Adipocyte (in vitro differentiated cells): ENCODE results near the gene PCNX2.
A peak's percentile ranks its signal among the peaks of the same experiment; 100 is the strongest.

Experiments used
- DNase-seq: peaks from one replicate; pipeline ENCODE4 v3.0.0-alpha.2; 2015; ENCODE audit warnings: low read depth
- H3K27me3 ChIP-seq: replicated peaks from 2 replicates; pipeline ENCODE4 v1.7.0; 2013; ENCODE audit warnings: mild to moderate bottlenecking, low read length, moderate library complexity; ENCODE audit not compliant: control insufficient read depth, insufficient read depth
- H3K36me3 ChIP-seq: 2 replicates; pipeline ENCODE4 v1.7.0; 2013; ENCODE audit warnings: low read length, mild to moderate bottlenecking, moderate library complexity; ENCODE audit not compliant: control insufficient read depth, insufficient read depth, severe bottlenecking
- H3K4me1 ChIP-seq: 2 replicates; pipeline ENCODE4 v1.7.0; 2013; ENCODE audit warnings: mild to moderate bottlenecking, low read length, moderate library complexity; ENCODE audit not compliant: control insufficient read depth, insufficient read depth
- H3K4me3 ChIP-seq: 2 replicates; pipeline ENCODE4 v1.7.0; 2013; ENCODE audit warnings: mild to moderate bottlenecking, low read length, moderate library complexity
- H3K9ac ChIP-seq: 2 replicates; pipeline ENCODE4 v1.7.0; 2013; ENCODE audit warnings: mild to moderate bottlenecking, low read length, moderate library complexity
- H3K9me3 ChIP-seq: 2 replicates; pipeline ENCODE4 v1.7.0; 2013; ENCODE audit warnings: mild to moderate bottlenecking, low read length, moderate library complexity; ENCODE audit not compliant: control insufficient read depth

Gene PCNX2

DNA sequence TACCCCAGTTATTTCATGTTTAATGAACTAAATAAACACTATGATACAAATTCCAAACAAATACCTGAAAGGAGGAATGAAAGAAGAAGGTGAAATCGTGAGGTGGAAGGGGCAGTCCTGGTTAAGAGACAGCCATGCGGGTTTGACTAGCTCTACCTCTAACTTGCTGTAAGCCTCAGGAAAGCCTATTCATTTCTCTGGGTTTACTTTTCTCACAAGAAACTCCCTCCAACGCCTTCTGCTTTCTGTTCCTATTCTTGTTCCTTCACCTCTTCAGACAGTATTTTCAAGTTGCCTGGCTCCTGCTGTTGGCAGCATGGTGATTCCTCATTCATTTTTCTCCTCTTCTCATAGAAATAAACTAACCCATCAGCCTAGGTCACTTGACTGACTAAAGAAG, 252.7 kb downstream of the PCNX2 start:
- no peak for DNase-seq
- Histone ChIP-seq H3K27me3 (no peaks in the 10 kb centered on the region), H3K4me1 (peaks cover 3% of the 10 kb centered on the region), H3K9me3 (no peaks in the 10 kb centered on the region), H3K36me3 (no peaks in the 10 kb centered on the region), H3K4me3 (no peak overlapping the region), H3K9ac (no peak overlapping the region)

DNA sequence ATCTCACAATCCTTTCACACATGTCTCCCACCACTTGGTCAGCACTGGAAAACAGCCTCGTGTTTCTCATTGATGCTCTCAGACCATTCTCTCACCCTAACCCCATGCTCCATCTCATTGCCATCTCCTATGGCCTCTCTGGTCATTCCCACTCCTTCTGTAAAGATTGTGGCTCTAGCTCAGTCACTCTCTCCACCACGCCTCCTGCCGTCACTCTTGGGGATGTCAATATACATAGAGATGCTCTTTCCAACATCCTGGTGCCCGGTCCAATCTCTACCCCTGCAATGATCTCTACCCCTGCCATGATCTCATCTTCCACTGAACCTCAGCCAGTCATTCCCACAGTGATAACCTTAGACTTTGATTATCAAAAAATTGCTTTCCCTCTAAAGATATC, 255.0 kb downstream of the PCNX2 start:
- Histone ChIP-seq H3K9me3 (no peaks in the 10 kb centered on the region), H3K36me3 (no peaks in the 10 kb centered on the region), H3K4me3 (no peak overlapping the region), H3K27me3 (no peaks in the 10 kb centered on the region), H3K4me1 (peaks cover 3% of the 10 kb centered on the region), H3K9ac (no peak overlapping the region)
- no peak for DNase-seq

DNA sequence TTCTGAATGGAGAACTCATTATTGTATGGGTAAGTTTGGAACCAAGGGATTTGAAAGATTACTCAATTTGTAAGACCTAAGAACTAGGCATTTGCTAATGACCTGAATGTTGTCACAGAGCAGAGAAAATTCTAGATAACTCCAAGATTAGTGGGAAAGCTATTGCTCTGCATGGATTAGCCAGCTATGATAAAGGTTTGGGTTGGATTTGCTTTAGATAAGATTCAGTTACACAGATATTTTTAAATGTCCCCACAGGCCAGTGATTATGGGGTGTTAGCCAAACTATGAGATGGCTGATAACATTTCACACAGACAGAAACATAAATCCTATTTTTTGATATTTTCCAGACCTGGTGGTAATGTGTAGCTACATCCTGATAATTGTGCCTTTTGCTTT, 256.9 kb downstream of the PCNX2 start:
- DNase-seq = no peak
- peaks cover 8% of the 10 kb centered on the region for H3K4me1 ChIP-seq
- H3K9ac ChIP-seq = no peak overlapping the region
- H3K4me3 ChIP-seq = no peak overlapping the region
- no peaks in the 10 kb centered on the region for H3K36me3 ChIP-seq
- no peaks in the 10 kb centered on the region for H3K9me3 ChIP-seq
- no peaks in the 10 kb centered on the region for H3K27me3 ChIP-seq

DNA sequence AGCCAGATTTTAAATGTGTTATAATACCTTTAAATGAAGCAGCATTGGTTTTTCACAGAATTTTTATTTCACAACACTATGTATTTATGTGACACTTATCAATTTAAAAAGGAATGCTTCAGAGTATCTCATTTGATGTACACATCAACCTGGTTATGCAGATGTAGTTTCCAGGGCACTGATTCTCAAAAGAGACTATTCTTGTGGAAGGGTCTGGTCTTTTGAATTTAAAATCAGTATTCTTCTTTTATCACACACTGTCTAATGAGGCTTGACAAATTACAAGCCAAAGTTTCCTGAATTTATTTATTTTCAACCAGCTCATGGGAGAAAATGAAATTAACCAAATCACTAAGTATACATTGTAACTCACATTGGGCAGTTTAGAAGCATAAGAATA, 257.7 kb downstream of the PCNX2 start:
- Histone ChIP-seq H3K9me3 (no peaks in the 10 kb centered on the region), H3K9ac (no peak overlapping the region), H3K27me3 (no peaks in the 10 kb centered on the region), H3K4me3 (no peak overlapping the region), H3K36me3 (no peaks in the 10 kb centered on the region), H3K4me1 (peaks cover 16% of the 10 kb centered on the region)
- no peak for DNase-seq

DNA sequence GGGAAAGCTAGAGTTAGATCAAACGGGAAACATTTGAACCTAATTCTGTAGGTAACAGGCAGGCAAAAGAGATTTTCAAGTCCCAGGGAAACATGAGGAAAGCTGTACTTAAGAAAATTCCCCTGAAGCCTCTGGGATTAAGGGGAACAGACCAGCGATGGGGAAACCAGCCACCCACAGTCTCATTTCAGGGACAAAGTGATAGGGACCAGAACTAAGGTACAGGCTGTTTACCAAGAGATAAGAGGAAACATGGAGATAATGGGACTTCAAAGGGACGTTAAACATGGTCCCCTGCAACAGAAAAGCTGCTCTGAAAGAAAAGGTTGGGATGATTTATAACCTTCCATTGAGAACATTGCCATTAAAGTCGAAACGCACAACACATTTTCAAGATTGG, 260.7 kb downstream of the PCNX2 start:
- H3K9ac ChIP-seq = no peak overlapping the region
- H3K27me3 ChIP-seq = no peaks in the 10 kb centered on the region
- peaks cover 21% of the 10 kb centered on the region for H3K4me1 ChIP-seq
- no peaks in the 10 kb centered on the region for H3K9me3 ChIP-seq
- H3K4me3 ChIP-seq = no peak overlapping the region
- DNase-seq = no peak
- H3K36me3 ChIP-seq = no peaks in the 10 kb centered on the region

DNA sequence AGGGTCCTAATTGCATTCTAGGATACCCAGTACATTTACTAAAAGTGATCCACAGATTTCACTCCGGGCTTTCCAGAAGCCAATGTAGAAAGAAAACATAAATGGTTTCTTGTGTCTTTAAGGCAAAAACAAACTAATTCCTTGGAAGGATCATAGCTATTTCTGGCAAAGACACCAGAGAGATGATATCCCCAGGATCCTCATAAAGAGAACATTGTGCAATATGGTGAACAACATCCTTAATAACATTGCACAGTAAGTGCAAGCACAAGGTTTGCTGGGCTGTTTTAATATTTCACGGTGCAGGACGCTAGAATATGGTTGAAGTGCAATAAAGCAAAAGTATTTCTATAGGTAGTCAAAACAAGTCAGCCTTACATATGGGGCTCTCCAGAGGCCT, 262.2 kb downstream of the PCNX2 start:
- Histone ChIP-seq H3K9ac (no peak overlapping the region), H3K36me3 (no peaks in the 10 kb centered on the region), H3K4me1 (peaks cover 18% of the 10 kb centered on the region), H3K9me3 (no peaks in the 10 kb centered on the region), H3K4me3 (peak overlapping the region; percentile 19), H3K27me3 (no peaks in the 10 kb centered on the region)
- DNase-seq = peak; percentile 61

GRCh38 chr1:233032916-233033315, 262.6 kb downstream of the PCNX2 start:
- H3K36me3 ChIP-seq = no peaks in the 10 kb centered on the region
- no peak overlapping the region for H3K9ac ChIP-seq
- peak overlapping the region; percentile 19 for H3K4me3 ChIP-seq
- H3K4me1 ChIP-seq = peaks cover 18% of the 10 kb centered on the region
- H3K9me3 ChIP-seq = no peaks in the 10 kb centered on the region
- no peaks in the 10 kb centered on the region for H3K27me3 ChIP-seq
- no peak for DNase-seq

DNA sequence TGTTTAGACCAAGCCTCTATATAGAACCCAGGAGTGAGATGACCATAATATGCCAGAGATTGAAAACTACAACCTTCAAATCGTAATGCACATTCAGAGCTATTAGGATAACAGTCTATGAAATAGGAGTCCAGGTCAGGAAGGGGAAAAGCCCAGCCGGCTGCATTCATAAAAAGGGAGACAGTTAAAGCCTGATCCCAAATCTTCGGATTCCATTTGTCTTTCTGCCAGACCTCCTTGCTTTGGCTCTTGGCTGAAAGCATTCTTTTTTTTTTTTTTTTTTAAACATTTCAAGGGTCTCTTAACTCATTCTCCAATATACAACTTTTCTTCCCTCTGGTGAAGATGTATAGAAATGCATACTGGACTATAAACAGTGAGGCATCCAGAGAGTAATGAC, 264.0 kb downstream of the PCNX2 start:
- H3K9ac ChIP-seq = no peak overlapping the region
- H3K27me3 ChIP-seq = no peaks in the 10 kb centered on the region
- peaks cover 18% of the 10 kb centered on the region for H3K4me1 ChIP-seq
- H3K9me3 ChIP-seq = no peaks in the 10 kb centered on the region
- H3K4me3 ChIP-seq = no peak overlapping the region
- DNase-seq = no peak
- H3K36me3 ChIP-seq = no peaks in the 10 kb centered on the region

DNA sequence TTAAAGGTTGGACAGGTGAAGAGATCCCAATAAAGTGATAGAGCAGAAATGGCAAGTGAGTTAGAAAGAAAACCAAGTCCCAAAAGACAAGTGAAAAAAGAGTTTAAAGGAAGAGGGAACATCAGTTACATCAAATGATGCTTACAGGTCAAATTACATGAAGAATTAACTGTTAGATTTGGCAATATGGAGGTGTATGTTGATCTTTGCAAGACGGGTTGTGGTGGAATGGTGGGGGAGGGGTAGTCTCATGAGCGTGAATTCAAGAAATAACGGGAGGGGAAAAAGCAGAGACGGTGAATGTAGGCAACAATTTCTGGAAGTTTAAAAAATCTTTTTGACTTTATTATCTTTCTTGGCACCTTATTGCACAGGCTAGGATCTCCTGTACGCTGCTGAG, 268.5 kb downstream of the PCNX2 start:
- peaks cover 5% of the 10 kb centered on the region for H3K36me3 ChIP-seq
- no peaks in the 10 kb centered on the region for H3K27me3 ChIP-seq
- no peaks in the 10 kb centered on the region for H3K4me1 ChIP-seq
- no peak overlapping the region for H3K4me3 ChIP-seq
- no peak overlapping the region for H3K9ac ChIP-seq
- no peak for DNase-seq
- no peaks in the 10 kb centered on the region for H3K9me3 ChIP-seq

DNA sequence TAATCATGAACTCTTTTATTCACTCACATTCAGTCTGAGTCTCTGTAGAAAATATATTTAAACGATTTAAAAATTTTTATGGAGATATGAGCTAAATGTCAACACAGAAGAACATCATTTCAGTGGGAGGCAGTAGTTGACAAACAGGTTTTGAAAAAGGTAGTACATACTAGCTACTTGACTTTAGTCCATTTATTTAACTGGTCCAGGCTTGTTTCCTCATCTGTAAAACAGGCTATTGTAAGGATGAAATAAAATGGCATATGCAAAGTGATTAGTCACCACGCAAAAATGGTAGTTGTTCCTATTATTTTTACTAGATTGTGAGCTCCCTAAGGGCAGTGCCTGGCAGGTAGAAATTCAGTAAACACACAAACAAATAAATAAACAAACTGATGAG, 270.0 kb downstream of the PCNX2 start:
- Histone ChIP-seq H3K36me3 (peaks cover 5% of the 10 kb centered on the region), H3K27me3 (no peaks in the 10 kb centered on the region), H3K9ac (no peak overlapping the region), H3K9me3 (no peaks in the 10 kb centered on the region), H3K4me1 (peaks cover 5% of the 10 kb centered on the region), H3K4me3 (no peak overlapping the region)
- DNase-seq = no peak

GRCh38 chr1:233025157-233025556, 270.4 kb downstream of the PCNX2 start:
- H3K9ac ChIP-seq = no peak overlapping the region
- no peaks in the 10 kb centered on the region for H3K27me3 ChIP-seq
- peaks cover 6% of the 10 kb centered on the region for H3K4me1 ChIP-seq
- H3K36me3 ChIP-seq = peaks cover 5% of the 10 kb centered on the region
- DNase-seq = no peak
- H3K4me3 ChIP-seq = no peak overlapping the region
- no peaks in the 10 kb centered on the region for H3K9me3 ChIP-seq

DNA sequence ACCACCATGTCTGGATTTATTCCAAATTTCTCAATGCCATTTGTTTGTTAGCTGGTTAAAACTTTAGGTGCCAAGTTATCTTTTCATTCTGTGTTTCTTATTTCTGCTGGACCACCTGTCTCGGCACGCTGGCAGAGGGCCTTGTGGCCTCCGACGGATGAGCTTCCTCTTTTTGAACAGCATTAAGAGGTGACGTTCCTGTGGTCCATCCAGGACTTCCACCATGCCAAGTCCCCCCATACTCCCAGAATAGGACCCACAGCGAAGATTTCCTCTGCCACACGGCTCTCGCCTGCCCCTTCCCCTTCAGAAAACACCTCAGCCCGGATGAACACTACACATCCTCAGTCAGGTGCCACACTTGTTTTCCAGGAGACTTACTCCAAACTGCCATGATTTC, 271.3 kb downstream of the PCNX2 start:
- Histone ChIP-seq H3K27me3 (no peaks in the 10 kb centered on the region), H3K9ac (no peak overlapping the region), H3K4me3 (no peak overlapping the region), H3K9me3 (no peaks in the 10 kb centered on the region), H3K4me1 (peaks cover 6% of the 10 kb centered on the region), H3K36me3 (peaks cover 6% of the 10 kb centered on the region)
- DNase-seq = no peak
